A549 (cell line): ENCODE measurements around the gene F11R. TPM values are rescaled to one million over a fixed set of nuclear protein-coding genes. Genes with fewer than 3 reads are reported as not detected.

Source experiments
- ATAC-seq, 2 experiments: fragments of 200-7000 bp in 1 of 2; fragments of >200 bp in 1 of 2; cut with Nextera tagmentation in 1 of 2; cut with Tn5 transposase in 1 of 2; 3 replicates each; pipeline versions ENCODE4 v1.8.0 to v1.9.1; 2018 to 2020; ENCODE audit warnings: mild to moderate bottlenecking in 1 of 2, moderate library complexity in 1 of 2
- CTCF ChIA-PET: fragments of 300-600 bp; sonication (Branson Sonifier 250); formaldehyde crosslinking; extraction: SDS; loops from one replicate; lab custom pipeline; 2021; ENCODE audit warnings: antibody characterized with exemption, inconsistent platforms; lab: Yijun Ruan, JAX
- POLR2A ChIA-PET: fragments of 350-600 bp; formaldehyde crosslinking; extraction: SDS; loops from one replicate; lab custom pipeline; 2021; ENCODE audit warnings: antibody characterized with exemption, inconsistent platforms; lab: Yijun Ruan, JAX
- DNase-seq, 2 experiments: peaks; one replicate each; pipeline versions ENCODE4 v3.0.0 to v3.0.0-alpha.2; 2011 to 2016; ENCODE audit warnings: low read depth in 1 of 2, low spot score in 1 of 2
- FAIRE-seq: peaks from 2 replicates; lab custom pipeline; 2011; peaks lifted over from hg19 to GRCh38; lab: Jason Lieb, UNC
- H3K27ac ChIP-seq, 2 experiments: fragments of >200 bp; sonication (Bioruptor Twin); formaldehyde crosslinking; 3 replicates each; pipeline ENCODE4 v1.5.1; 2016 to 2017
- H3K4me1 ChIP-seq: fragments of >200 bp; sonication (Bioruptor Twin); formaldehyde crosslinking; 3 replicates; pipeline ENCODE4 v1.6.1; 2016
- H3K4me2 ChIP-seq: fragments of >200 bp; sonication (Bioruptor Twin); formaldehyde crosslinking; 3 replicates; pipeline ENCODE4 v1.6.1; 2016
- H3K4me3 ChIP-seq: fragments of >200 bp; sonication (Bioruptor Twin); formaldehyde crosslinking; 3 replicates; pipeline ENCODE4 v1.5.1; 2016
- H3K9me3 ChIP-seq: fragments of >200 bp; sonication (Bioruptor Twin); formaldehyde crosslinking; 3 replicates; pipeline ENCODE4 v1.6.1; 2016
- BHLHE40 ChIP-seq: IDR thresholded peaks from 2 replicates; pipeline ENCODE4 v1.6.1; 2012; ENCODE audit warnings: low read depth, low read length, inconsistent platforms
- CBX2 ChIP-seq: fragments of 200-600 bp; sonication (generic); IDR thresholded peaks from 2 replicates; pipeline ENCODE4 v1.6.1; 2016; ENCODE audit warnings: low read depth, mild to moderate bottlenecking, borderline replicate concordance
- CBX8 ChIP-seq: fragments of 200-600 bp; sonication (generic); IDR thresholded peaks from 2 replicates; pipeline ENCODE4 v1.6.1; 2016
- CEBPB ChIP-seq, 2 experiments: fragments of >200 bp in 1 of 2; sonication (Bioruptor Twin) in 1 of 2; formaldehyde crosslinking in 1 of 2; IDR thresholded peaks; 2 replicates each; pipeline ENCODE4 v1.6.1; 2012 to 2016
- CHD2 ChIP-seq: fragments of 150-350 bp; IDR thresholded peaks from 2 replicates; pipeline ENCODE4 v1.6.1; 2014; ENCODE audit warnings: low read length; ENCODE audit not compliant: partially characterized antibody
- CHD4 ChIP-seq: fragments of 200-600 bp; sonication (generic); IDR thresholded peaks from 2 replicates; pipeline ENCODE4 v1.6.1; 2016; ENCODE audit warnings: antibody characterized with exemption, mild to moderate bottlenecking, borderline replicate concordance
- EHF ChIP-seq: fragments of 250-450 bp; sonication (Bioruptor Pico); IDR thresholded peaks from 2 replicates; pipeline ENCODE4 v1.5.0; 2020; ENCODE audit warnings: mild to moderate bottlenecking
- EHMT2 ChIP-seq: fragments of 200-600 bp; sonication (generic); IDR thresholded peaks from 2 replicates; pipeline ENCODE4 v1.6.1; 2016; ENCODE audit warnings: antibody characterized with exemption, low read depth, mild to moderate bottlenecking, moderate library complexity
- ESRRA ChIP-seq: fragments of 150-350 bp; IDR thresholded peaks from 2 replicates; pipeline ENCODE4 v1.6.1; 2014; ENCODE audit warnings: mild to moderate bottlenecking, low read length, borderline replicate concordance
- FOSB ChIP-seq: fragments of 250-450 bp; sonication (Bioruptor Pico); IDR thresholded peaks from 2 replicates; pipeline ENCODE4 v1.5.0; 2020; ENCODE audit warnings: mild to moderate bottlenecking, moderate library complexity
- FOSL2 ChIP-seq, 2 experiments: fragments of 450-650 bp in 1 of 2; fragments of >200 bp in 1 of 2; sonication (Bioruptor Twin) in 1 of 2; formaldehyde crosslinking; IDR thresholded peaks; 2 replicates each; pipeline versions ENCODE4 v1.5.0 to v1.6.1; 2016 to 2020; ENCODE audit warnings: mild to moderate bottlenecking in 1 of 2, moderate library complexity in 1 of 2
- HOXA7 ChIP-seq: fragments of 250-450 bp; sonication (Bioruptor Pico); IDR thresholded peaks from 2 replicates; pipeline ENCODE4 v1.5.0; 2020; ENCODE audit warnings: mild to moderate bottlenecking, moderate library complexity
- KDM1A ChIP-seq: fragments of 200-600 bp; sonication (generic); IDR thresholded peaks from 2 replicates; pipeline ENCODE4 v1.6.1; 2016; ENCODE audit warnings: low read depth, mild to moderate bottlenecking
- KDM5A ChIP-seq: fragments of 200-600 bp; sonication (generic); IDR thresholded peaks from 2 replicates; pipeline ENCODE4 v1.6.1; 2016; ENCODE audit warnings: antibody characterized with exemption, mild to moderate bottlenecking
- NR3C1 ChIP-seq: fragments of >200 bp; sonication (Bioruptor Twin); formaldehyde crosslinking; IDR thresholded peaks from 3 replicates; pipeline ENCODE4 v1.6.1; 2017
- RAD21 ChIP-seq, 2 experiments: fragments of >200 bp in 1 of 2; sonication (Bioruptor Twin) in 1 of 2; formaldehyde crosslinking in 1 of 2; IDR thresholded peaks in 1 of 2; conservative IDR thresholded peaks in 1 of 2; 2 replicates in 1 of 2; 3 replicates in 1 of 2; pipeline ENCODE4 v1.6.1; 2012 to 2018; ENCODE audit warnings: inconsistent platforms in 1 of 2
- RARB ChIP-seq: fragments of 250-450 bp; sonication (Bioruptor Pico); IDR thresholded peaks from 2 replicates; pipeline ENCODE4 v1.8.0; 2021; ENCODE audit warnings: mild to moderate bottlenecking, moderate library complexity
- RCOR1 ChIP-seq: fragments of 150-350 bp; IDR thresholded peaks from 2 replicates; pipeline ENCODE4 v1.6.1; 2014; ENCODE audit warnings: antibody characterized with exemption, low read length, low read depth
- RFX5 ChIP-seq: fragments of 450-650 bp; IDR thresholded peaks from 2 replicates; pipeline ENCODE4 v1.7.1; 2014; ENCODE audit warnings: antibody characterized with exemption, mild to moderate bottlenecking, moderate library complexity
- SREBF2 ChIP-seq: fragments of 450-650 bp; IDR thresholded peaks from 2 replicates; pipeline ENCODE4 v1.6.1; 2014; ENCODE audit warnings: mild to moderate bottlenecking, moderate library complexity
- TFCP2L1 ChIP-seq: fragments of 250-450 bp; sonication (Bioruptor Pico); IDR thresholded peaks from 2 replicates; pipeline ENCODE4 v1.5.0; 2021; ENCODE audit warnings: mild to moderate bottlenecking
- WGBS: methylation state at CpG from one replicate; pipeline ENCODE4 v1.1.6; 2017; ENCODE audit errors: missing lambda C conversion rate; 5-methylcytosine and 5-hydroxymethylcytosine counted together
- polyA plus RNA-seq, 4 experiments: library from polyadenylated mRNA; depleted of rRNA in 3 of 4; stranded (reverse); fragments of >200 nt; fragmentation: RNase III in 1 of 4; extraction: RNeasy Plus Mini Kit Qiagen cat#74134 plus additional on column Dnase treatment in 1 of 4; gene quantifications; 2 replicates in 3 of 4; 3 replicates in 1 of 4; pipeline ENCODE4 v1.2.3, GENCODE V29; 2011 to 2017
- TF ChIP-seq, protein P1 (sequence below): fragments of 450-650 bp; IDR thresholded peaks from 2 replicates; pipeline ENCODE4 v1.6.1; 2014; ENCODE audit warnings: antibody characterized with exemption
- TF ChIP-seq, protein P2 (sequence below): fragments of >200 bp; sonication (Bioruptor Twin); formaldehyde crosslinking; IDR thresholded peaks from 3 replicates; pipeline ENCODE4 v1.6.1; 2016
- TF ChIP-seq, protein P3 (sequence below): fragments of 200-600 bp; sonication (generic); IDR thresholded peaks from 2 replicates; pipeline ENCODE4 v1.6.1; 2016; ENCODE audit warnings: antibody characterized with exemption, mild to moderate bottlenecking, moderate library complexity

F11R gene
- polyA plus RNA-seq, 2 of the 4 experiments (the other 2 are of a cell fraction): 30.3 to 62.0 TPM

DNA sequence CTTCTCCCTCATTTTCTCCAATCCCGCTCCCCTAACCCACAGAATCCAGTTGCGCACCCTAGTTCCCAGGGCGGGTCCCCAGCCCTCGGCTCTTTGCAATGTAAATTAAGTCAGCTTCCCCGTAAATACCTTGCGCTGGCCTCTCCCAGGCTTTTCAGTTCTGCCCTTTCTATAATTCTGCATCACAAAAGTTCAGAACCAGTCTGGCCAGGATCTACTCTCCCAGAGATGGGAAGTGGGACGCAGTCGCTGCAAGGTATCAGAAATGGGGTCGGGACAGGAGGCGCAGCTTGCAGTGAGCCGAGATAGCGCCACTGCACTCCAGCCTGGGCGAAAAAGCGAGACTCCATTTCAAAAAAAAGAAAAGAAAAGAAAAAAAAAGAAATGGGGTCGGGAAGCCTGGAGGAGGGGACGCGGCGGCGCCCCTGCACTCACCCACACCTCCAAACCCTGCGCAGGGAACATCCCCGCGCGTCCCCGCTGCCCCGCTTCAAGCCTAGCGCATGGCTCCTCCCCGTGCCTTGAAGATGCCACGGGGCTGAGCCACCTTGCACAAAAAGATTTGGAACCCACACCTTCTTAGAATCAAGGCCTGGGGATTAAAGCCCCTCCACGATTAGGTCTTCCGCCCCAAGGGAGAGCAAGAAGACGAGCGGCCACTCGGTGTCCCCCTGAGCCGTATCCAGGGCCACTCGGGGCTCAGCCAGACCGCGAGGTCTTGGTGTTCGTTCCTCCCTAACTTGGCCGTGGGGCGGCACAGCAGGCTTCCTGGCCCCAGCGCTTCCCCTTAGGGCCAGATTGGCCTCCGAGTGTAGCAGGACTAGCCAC, 39.2 kb downstream of the F11R start:
- H3K27ac ChIP-seq: no peak overlapping the region
- TF ChIP-seq CHD4 (no peak), RARB (no peak), EHF (CRISPR knock-in tag) (no peak), BHLHE40 (no peak), RFX5 (no peak), SREBF2 (no peak), TFCP2L1 (CRISPR knock-in tag) (no peak), FOSL2 (IDR thresholded peaks at IDR 0.05) (no peak), FOSL2 (CRISPR knock-in tag; IDR thresholded peaks at IDR 0.05) (no peak), FOSB (CRISPR knock-in tag) (no peak), RAD21 (conservative IDR thresholded peaks at IDR 0.05 in 1 of 2, IDR thresholded peaks at IDR 0.05 in 1 of 2) (no peak), NR3C1 (no peak), CEBPB (IDR thresholded peaks at IDR 0.05) (no peak)
- TF ChIP-seq, protein P1, sequence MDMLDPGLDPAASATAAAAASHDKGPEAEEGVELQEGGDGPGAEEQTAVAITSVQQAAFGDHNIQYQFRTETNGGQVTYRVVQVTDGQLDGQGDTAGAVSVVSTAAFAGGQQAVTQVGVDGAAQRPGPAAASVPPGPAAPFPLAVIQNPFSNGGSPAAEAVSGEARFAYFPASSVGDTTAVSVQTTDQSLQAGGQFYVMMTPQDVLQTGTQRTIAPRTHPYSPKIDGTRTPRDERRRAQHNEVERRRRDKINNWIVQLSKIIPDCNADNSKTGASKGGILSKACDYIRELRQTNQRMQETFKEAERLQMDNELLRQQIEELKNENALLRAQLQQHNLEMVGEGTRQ: no peak
- ChIA-PET POLR2A (no interaction called here), CTCF (no interaction called here)
- H3K4me2 ChIP-seq: no peak overlapping the region
- H3K4me3 ChIP-seq: no peak overlapping the region
- H3K9me3 ChIP-seq: no peaks in the 10 kb centered on the region
- FAIRE-seq: no peak
- ATAC-seq: no peak; a peak in 2 of 6 replicates
- peaks cover 8% of the 10 kb centered on the region; the same call in 2 of the 3 replicates for H3K4me1 ChIP-seq
- DNase-seq: no peak
- WGBS: 79% methylated on average over 41 of the region's 42 CpGs

DNA sequence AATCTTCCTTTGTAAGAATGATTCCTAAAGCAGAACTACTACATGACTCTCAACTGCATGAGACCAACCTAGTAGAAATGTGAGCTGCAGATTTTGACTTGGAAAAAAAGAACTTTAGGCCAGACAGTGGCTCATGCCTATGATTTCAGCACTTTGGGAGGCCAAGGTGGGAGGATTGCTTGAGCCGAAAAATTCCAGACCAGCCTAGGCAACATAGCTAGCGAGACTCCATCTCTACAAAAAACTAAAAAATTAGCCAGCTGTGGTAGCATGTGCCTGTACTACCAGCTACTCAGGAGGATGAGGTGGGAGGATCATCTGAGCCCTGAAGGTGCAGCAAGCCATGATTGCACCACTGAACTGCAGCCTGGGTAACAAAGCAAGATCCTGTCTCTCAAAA, 41.7 kb downstream of the F11R start:
- H3K4me2 ChIP-seq: no peak overlapping the region
- no peak overlapping the region for H3K4me3 ChIP-seq
- ChIA-PET POLR2A (no interaction called here), CTCF (interaction anchor here (0.6 to 0.9 kb wide), 2 partner anchors 9 to 13 kb away, joined by 3 to 10 read pairs; no protein-coding TSS in a partner anchor)
- WGBS: 85% methylated on average over 2 of the region's 2 CpGs
- no peak for ATAC-seq
- no peak overlapping the region for H3K27ac ChIP-seq
- no peak for FAIRE-seq
- DNase-seq: no peak
- H3K9me3 ChIP-seq: no peaks in the 10 kb centered on the region
- peaks cover 8% of the 10 kb centered on the region; the same call in 2 of the 3 replicates for H3K4me1 ChIP-seq
- TF ChIP-seq HOXA7 (CRISPR knock-in tag) (no peak), KDM1A (no peak), CBX8 (no peak), RCOR1 (no peak), CBX2 (no peak), SREBF2 (no peak), EHMT2 (no peak), ESRRA (no peak), KDM5A (no peak), CHD2 (no peak)
- TF ChIP-seq, protein P2, sequence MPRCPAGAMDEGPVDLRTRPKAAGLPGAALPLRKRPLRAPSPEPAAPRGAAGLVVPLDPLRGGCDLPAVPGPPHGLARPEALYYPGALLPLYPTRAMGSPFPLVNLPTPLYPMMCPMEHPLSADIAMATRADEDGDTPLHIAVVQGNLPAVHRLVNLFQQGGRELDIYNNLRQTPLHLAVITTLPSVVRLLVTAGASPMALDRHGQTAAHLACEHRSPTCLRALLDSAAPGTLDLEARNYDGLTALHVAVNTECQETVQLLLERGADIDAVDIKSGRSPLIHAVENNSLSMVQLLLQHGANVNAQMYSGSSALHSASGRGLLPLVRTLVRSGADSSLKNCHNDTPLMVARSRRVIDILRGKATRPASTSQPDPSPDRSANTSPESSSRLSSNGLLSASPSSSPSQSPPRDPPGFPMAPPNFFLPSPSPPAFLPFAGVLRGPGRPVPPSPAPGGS: no peak
- TF ChIP-seq, protein P3, sequence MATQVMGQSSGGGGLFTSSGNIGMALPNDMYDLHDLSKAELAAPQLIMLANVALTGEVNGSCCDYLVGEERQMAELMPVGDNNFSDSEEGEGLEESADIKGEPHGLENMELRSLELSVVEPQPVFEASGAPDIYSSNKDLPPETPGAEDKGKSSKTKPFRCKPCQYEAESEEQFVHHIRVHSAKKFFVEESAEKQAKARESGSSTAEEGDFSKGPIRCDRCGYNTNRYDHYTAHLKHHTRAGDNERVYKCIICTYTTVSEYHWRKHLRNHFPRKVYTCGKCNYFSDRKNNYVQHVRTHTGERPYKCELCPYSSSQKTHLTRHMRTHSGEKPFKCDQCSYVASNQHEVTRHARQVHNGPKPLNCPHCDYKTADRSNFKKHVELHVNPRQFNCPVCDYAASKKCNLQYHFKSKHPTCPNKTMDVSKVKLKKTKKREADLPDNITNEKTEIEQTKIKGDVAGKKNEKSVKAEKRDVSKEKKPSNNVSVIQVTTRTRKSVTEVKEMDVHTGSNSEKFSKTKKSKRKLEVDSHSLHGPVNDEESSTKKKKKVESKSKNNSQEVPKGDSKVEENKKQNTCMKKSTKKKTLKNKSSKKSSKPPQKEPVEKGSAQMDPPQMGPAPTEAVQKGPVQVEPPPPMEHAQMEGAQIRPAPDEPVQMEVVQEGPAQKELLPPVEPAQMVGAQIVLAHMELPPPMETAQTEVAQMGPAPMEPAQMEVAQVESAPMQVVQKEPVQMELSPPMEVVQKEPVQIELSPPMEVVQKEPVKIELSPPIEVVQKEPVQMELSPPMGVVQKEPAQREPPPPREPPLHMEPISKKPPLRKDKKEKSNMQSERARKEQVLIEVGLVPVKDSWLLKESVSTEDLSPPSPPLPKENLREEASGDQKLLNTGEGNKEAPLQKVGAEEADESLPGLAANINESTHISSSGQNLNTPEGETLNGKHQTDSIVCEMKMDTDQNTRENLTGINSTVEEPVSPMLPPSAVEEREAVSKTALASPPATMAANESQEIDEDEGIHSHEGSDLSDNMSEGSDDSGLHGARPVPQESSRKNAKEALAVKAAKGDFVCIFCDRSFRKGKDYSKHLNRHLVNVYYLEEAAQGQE: no peak
